ENCODE measurements around the gene LYSMD2. TPM values are rescaled to one million over a fixed set of nuclear protein-coding genes. Genes with fewer than 3 reads are reported as not detected.

LYSMD2 gene
- total and polyA plus RNA-seq, 2 of the 8 experiments (the other 6 are each of a cell fraction or from before 2014, with no cell fraction given) = 2.2 to 2.7 TPM

DNA sequence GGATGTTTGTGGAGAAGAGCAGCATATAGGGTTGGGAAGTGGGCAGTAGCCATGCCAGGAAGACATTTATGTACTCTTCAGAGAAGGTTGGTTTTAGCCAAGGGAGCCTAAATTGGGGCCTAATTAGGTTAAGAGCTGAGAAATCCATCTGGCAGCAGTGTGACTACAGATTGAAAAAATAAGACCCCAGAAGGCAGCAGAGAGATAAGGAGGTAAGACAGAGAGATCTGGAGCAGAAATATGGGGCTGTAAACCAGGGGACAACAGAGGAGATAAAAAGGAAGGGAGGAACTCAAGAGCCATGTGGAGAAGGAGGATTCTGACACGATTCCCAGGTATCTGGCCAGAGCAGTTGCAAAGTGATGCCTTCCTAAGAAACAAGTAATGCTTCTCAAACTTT lies 23.3 kb downstream of the LYSMD2 start:
- H3K14ac ChIP-seq (ENCODE audit: insufficient read length) = no peak overlapping the region
- no peak overlapping the region for H4K5ac ChIP-seq (ENCODE audit: insufficient read length, low read depth, low read length)
- ChIA-PET CTCF (ENCODE audit: partially characterized antibody) (no interaction called here), POLR2A (ENCODE audit: partially characterized antibody) (interaction anchor here (1.3 kb wide), 1 partner anchor 13 kb away, joined by 3 read pairs; no protein-coding TSS in a partner anchor)
- no peak for DNase-seq (ENCODE audit: low read depth in 1 of 2, low spot score in 2 of 2)
- H4K8ac ChIP-seq (ENCODE audit: extremely low read depth, insufficient read depth, low read length) = no peak overlapping the region
- H3K9ac ChIP-seq (replicated peaks in 1 of 4; ENCODE audit: extremely low read depth in 1 of 4, low read depth in 3 of 4, low read length in 3 of 4) = no peak overlapping the region
- H3K18ac ChIP-seq (ENCODE audit: extremely low read depth, low read length) = no peak overlapping the region
- no peak overlapping the region for H4K91ac ChIP-seq (replicated peaks; ENCODE audit: insufficient read length, low read length)
- no peak overlapping the region for H3K27ac ChIP-seq (ENCODE audit: low read depth, low read length)
- H4K20me1 ChIP-seq (replicated peaks in 1 of 2; ENCODE audit: control insufficient read depth in 1 of 2, insufficient read depth in 2 of 2, low read length in 2 of 2) = no peaks in the 10 kb centered on the region
- no peaks in the 10 kb centered on the region for H3K27me3 ChIP-seq (replicated peaks in 1 of 4; ENCODE audit: control insufficient read depth in 3 of 4, extremely low read depth in 1 of 4, insufficient read depth in 3 of 4, low read length in 3 of 4)
- TF ChIP-seq TEAD4 (IDR thresholded peaks at IDR 0.05; ENCODE audit: low read depth, low read length) = no peak
- TF ChIP-seq GTF2F1 (IDR thresholded peaks at IDR 0.05; ENCODE audit: borderline replicate concordance, low read depth, low read length) = no peak
- no peak for TF ChIP-seq RXRA (IDR thresholded peaks at IDR 0.05; ENCODE audit: insufficient read depth, low read depth, low read length)
- no peak for TF ChIP-seq FOSL1 (IDR thresholded peaks at IDR 0.05; ENCODE audit: insufficient read depth, low read depth, low read length)
- TF ChIP-seq SIRT6 (IDR thresholded peaks at IDR 0.05; ENCODE audit: low read length) = no peak
- no peak for TF ChIP-seq SIX5 (IDR thresholded peaks at IDR 0.05; ENCODE audit: low read depth, low read length)
- H3K79me1 ChIP-seq (ENCODE audit: low read depth, low read length) = no peaks in the 10 kb centered on the region
- 92% methylated on average over 1 of the region's 1 CpG; no CpG with 5 or more reads in 1 of the 2 experiments for WGBS, 2 experiments (ENCODE audit: extremely low coverage in 1 of 2, insufficient coverage in 1 of 2, insufficient read length in 1 of 2, insufficient replicate concordance in 2 of 2, low coverage in 1 of 2, low lambda C conversion rate in 2 of 2, missing lambda C conversion rate in 1 of 2)
- no peak overlapping the region for H2BK120ac ChIP-seq (replicated peaks; ENCODE audit: low read depth, low read length)
- no peak for FAIRE-seq
- no peak overlapping the region for H2BK12ac ChIP-seq (ENCODE audit: low read depth, low read length)
- H3K23me2 ChIP-seq (ENCODE audit: low read depth, low read length) = no peaks in the 10 kb centered on the region
- H3K9me3 ChIP-seq (ENCODE audit: insufficient read depth in 2 of 2, low read depth in 1 of 2, low read length in 1 of 2) = no peaks in the 10 kb centered on the region
- no peak overlapping the region for H2BK5ac ChIP-seq (ENCODE audit: low read depth, low read length)
- H2AFZ ChIP-seq (ENCODE audit: low read length) = no peak overlapping the region
- no peak overlapping the region for H3K4ac ChIP-seq (replicated peaks; ENCODE audit: insufficient read length, low read depth, low read length)
- H3K4me2 ChIP-seq (ENCODE audit: insufficient read depth in 1 of 2, low read depth in 2 of 2, low read length in 2 of 2) = no peak overlapping the region
- peaks cover 0 to 3% (median under 1%) of the 10 kb centered on the region in 4 experiments; a peak in 4 of 8 replicates for H3K36me3 ChIP-seq (ENCODE audit: control insufficient read depth in 2 of 4, insufficient read depth in 4 of 4, low read length in 3 of 4)
- H2AK5ac ChIP-seq (ENCODE audit: low read depth, low read length) = no peak overlapping the region
- H3K23ac ChIP-seq (ENCODE audit: insufficient read length) = no peak overlapping the region
- H3K4me1 ChIP-seq (replicated peaks in 1 of 4; ENCODE audit: control insufficient read depth in 3 of 4, insufficient read depth in 4 of 4, low read length in 3 of 4) = peaks cover 0 to 3% (median 0%) of the 10 kb centered on the region in 4 experiments; a peak in 1 of 7 replicates
- no peak overlapping the region for H2BK15ac ChIP-seq (ENCODE audit: low read length)
- no peak overlapping the region for H3K4me3 ChIP-seq (ENCODE audit: extremely low read depth in 1 of 4, insufficient read depth in 2 of 4, low read depth in 3 of 4, low read length in 4 of 4)
- no peaks in the 10 kb centered on the region for H3K79me2 ChIP-seq (ENCODE audit: control insufficient read depth in 1 of 2, insufficient read depth in 2 of 2, low read length in 2 of 2)
- no peak overlapping the region for H3K56ac ChIP-seq (replicated peaks; ENCODE audit: insufficient read length, low read depth, low read length)
- H2BK20ac ChIP-seq (ENCODE audit: low read length) = no peak overlapping the region

Measured in H1 (cell line).